GM10847 (cell line): ENCODE measurements around the gene QRICH2.

Source experiments
- POLR2A ChIP-seq: IDR thresholded peaks from 2 replicates; pipeline ENCODE4 v1.6.1; 2011; ENCODE audit not compliant: insufficient read length; ENCODE audit errors: extremely low read depth

The QRICH2 gene

GRCh38 chr17:76274112-76274956, 33.7 kb downstream of the QRICH2 start:
- no peak for TF ChIP-seq POLR2A

- TF ChIP-seq POLR2A: no peak
Observed at GRCh38 chr17:76273445-76274111, 34.5 kb downstream of the QRICH2 start.

- no peak for TF ChIP-seq POLR2A
Observed at GRCh38 chr17:76272541-76273444, 35.3 kb downstream of the QRICH2 start.

DNA sequence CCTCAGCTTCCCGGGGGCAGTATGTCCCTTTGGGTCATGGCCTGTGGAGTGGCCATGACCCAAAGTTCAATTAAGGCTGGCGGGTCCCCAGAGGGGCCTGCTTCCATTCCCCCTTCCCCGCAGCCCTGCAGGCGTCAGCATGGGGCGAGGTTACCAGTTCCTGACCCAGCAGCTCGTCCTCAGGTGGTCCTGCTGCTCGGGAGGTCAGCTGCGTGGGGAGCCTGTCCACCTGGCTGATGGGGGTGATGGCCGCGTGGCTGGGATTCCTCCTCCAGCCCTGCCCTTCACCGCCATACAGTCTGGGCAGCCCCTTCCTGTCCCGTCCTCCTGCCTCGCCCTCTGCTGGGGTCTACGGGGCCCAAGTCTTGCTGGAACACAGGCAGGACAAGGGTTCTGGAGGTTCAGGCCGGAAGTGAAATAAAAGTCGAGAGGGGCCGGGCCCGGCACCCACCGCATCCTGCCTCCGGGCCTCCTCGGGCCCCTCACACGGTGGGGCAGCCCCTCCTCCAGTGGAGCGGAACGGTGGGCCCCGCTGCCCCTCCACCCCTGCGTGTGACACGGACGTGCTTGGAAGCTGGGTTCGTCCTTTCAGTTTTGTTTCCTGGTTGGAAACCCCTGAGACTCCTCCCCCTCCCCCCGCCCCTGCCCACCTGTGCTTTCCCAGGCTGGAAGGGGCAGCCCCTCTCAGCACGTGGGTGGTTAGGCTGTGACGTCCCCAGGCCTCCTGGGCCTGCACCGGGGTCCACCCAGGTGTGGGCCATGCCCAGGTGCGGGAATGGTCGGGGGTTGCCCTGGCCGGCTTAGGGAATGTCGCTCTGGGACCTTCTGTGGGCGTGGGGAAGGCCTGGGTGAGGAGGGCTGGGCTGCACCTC, 36.2 kb downstream of the QRICH2 start:
- TF ChIP-seq POLR2A: peak; percentile 72

DNA sequence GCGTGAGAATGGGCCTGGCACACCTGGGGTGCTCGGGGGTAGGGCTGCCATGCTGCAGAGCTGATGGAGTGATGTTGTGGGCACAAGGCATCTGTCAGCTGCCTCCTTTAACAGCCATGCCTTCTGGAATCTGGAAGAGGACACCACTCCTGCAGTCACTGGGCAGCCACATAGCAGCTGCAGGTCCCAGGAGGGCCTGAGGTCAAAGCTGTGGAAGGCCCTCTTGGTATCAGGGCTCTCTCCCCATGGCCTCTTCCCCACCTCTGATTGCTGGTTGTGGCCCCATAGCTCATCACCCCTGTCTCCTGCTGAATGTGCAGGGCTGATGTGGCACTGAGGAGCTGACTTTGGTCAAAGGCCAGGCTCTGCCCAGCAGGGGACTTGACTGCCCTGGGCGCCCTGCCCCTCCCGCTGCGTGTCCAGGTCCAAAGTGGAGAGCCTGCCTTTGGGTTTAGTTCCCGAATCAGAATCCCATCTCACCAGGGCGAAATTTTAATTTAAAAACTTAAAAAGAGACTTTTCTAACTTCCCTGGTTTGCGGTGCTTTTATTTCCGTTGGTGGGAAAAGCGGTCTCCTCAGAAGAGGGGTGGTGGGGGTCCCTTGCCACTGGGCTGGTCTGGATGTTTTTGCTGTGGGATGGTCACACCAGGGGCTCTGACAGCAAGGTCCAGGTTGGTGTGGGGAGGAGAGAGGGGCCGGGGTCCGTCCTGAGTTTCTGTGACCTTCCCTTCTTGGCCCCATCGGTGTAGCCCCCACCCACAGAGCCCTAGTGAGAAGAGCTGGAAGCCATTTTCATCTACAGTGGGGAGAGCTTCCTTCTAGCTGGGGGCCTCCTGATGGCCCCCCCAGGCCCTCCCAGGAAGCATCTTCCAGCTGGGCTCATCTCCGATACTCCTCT, 37.1 kb downstream of the QRICH2 start:
- peak; percentile 54 for TF ChIP-seq POLR2A

DNA sequence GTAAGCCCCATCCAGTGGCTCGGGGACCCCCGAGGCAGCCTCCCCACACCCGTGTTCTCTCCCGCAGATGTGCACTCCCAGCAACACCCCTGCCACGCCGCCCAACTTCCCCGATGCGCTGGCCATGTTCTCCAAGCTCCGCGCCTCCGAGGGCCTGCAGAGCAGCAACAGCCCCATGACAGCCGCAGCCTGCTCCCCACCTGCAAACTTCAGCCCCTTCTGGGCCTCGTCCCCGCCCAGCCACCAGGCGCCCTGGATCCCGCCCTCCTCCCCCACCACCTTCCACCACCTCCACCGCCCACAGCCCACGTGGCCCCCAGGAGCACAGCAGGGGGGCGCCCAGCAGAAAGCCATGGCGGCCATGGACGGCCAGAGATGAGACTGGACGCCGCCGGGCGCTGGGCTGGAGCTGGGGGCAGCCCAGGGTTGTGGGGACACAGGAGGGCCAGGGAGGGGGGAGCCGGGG, 37.9 kb downstream of the QRICH2 start:
- TF ChIP-seq POLR2A: peak; percentile 24

DNA sequence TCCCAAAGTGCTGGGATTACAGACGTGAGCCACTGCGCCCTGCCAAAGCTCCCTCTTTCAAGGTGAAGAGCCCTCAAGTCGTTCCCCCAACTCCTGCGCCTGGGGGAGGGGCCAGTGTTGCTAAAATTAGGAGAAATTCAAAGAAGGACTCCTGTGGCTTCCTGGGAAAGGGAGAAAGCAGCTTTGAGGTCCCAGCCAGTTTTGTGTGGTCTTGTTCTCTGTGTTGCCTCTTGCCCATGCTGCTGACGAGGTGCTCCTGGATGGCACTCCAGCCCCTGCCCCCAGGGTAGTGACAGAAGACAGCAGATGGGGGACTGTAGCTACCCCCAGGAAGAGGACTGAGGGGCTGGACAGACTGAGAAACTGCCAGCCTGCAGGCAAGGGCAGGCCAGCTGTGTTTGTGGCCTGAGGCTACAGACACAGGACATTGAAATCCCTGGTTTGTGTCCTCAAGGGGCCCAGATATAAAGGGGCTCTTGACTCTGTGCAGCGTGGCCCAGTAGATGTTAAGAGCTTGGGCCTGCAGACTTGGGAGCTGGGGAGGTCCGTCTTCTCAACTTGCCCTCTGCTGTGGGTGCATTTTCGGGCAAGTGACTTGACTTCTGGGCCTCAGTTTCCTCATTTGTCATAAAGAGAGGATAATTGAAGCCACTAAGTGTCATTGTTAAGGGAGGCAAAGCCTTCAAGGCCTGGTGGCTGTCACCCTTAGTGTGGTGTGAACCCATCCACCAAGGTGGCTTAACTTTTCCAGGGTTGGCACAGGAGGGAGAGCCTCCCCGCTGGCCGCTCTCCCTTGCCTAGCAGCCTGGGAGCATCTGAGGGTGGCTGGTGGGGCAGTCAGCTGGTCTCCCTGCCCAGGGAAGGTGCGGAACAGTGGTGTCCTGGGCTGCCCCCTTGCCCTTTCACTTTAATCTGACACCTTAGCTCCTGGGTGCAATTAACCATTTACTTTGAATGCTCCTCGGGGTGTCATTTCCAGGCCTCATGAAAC, 38.8 kb downstream of the QRICH2 start:
- no peak for TF ChIP-seq POLR2A

DNA sequence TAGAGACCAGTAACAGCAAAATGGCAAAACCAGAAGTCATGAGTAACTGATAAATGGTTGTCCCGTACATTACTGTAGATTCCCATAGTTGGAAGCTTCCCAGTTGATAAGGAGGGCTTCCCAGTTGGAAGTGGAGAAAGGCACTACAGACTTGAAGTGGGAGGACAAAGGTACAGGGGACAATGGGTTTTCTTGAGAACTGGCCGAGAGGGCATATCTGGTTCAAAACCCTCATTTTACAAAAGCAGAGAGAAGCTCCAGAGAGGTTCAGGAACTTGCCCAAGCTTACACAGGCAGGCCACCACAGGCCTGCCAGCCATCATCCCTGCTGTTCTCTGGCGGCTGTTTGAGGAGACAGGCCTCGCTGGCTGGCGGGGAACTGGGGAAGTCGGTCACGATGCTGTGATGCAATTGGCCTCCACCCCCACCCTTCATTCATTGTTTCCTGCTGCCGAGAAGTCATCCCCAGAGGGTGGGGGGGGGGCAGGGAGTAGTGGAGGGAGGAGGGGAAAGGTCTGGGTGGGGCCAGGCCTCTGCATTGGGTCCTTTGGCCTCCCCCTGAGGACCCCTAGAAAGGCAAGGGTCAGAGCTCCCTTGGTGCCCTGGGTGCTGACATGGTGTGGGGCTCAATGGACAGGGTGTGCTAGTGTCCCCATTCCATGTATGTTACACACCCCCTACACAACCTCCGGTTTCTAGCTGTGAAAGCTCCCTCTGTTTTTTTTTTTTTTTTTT, 39.9 kb downstream of the QRICH2 start:
- TF ChIP-seq POLR2A: peak; percentile 89

- TF ChIP-seq POLR2A: no peak
Observed at GRCh38 chr17:76267051-76267576, 41.0 kb downstream of the QRICH2 start.

GRCh38 chr17:76266244-76266938, 41.7 kb downstream of the QRICH2 start:
- no peak for TF ChIP-seq POLR2A
